Measurements from ENCODE around the gene ACTL9. TPM values are rescaled to one million over a fixed set of nuclear protein-coding genes. Genes with fewer than 3 reads are reported as not detected.

Gene ACTL9
- total and polyA plus RNA-seq, 2 donors (not counting 3 experiments of a cell fraction or from before 2014, with no cell fraction given): not detected

DNA sequence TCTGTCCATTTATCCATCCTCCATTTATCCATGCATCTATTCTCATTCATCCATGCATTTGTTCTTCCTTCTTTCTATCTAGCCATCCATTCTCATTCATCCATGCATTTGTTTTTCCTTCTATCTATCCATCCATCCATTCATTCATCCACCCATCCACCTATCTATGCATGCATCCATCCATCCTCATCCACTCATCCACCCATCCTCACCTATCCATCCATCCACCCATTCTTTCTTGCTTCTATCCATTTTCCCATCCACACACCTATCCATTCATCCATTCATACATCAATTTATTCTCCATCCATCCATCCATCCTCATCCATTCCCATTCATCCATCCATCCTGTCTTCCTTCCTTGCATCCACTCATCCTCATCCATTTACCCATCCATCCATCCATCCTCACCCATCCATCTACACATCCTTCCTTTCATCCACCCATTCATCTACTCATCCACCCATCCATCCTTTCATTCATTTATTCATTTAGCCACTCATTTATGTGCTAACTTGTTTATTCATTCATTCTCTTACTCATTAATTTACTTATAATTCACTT is 20.3 kb downstream of the ACTL9 start:
- H3K79me2 ChIP-seq (ENCODE audit: control insufficient read depth, insufficient read depth, low read length): no peaks in the 10 kb centered on the region
- H3K9me3 ChIP-seq (replicated peaks; ENCODE audit: control insufficient read depth, insufficient read depth, low read length): no peaks in the 10 kb centered on the region
- TF ChIP-seq, protein P1, sequence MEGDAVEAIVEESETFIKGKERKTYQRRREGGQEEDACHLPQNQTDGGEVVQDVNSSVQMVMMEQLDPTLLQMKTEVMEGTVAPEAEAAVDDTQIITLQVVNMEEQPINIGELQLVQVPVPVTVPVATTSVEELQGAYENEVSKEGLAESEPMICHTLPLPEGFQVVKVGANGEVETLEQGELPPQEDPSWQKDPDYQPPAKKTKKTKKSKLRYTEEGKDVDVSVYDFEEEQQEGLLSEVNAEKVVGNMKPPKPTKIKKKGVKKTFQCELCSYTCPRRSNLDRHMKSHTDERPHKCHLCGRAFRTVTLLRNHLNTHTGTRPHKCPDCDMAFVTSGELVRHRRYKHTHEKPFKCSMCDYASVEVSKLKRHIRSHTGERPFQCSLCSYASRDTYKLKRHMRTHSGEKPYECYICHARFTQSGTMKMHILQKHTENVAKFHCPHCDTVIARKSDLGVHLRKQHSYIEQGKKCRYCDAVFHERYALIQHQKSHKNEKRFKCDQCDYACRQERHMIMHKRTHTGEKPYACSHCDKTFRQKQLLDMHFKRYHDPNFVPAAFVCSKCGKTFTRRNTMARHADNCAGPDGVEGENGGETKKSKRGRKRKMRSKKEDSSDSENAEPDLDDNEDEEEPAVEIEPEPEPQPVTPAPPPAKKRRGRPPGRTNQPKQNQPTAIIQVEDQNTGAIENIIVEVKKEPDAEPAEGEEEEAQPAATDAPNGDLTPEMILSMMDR (IDR thresholded peaks at IDR 0.05; ENCODE audit: extremely low read depth in 1 of 2, insufficient read depth in 1 of 2, low read depth in 1 of 2, low read length in 2 of 2): no peak
- TF ChIP-seq GATA2 (IDR thresholded peaks at IDR 0.05; ENCODE audit: insufficient read depth, insufficient read length, low read depth, low read length) (no peak), MYC (IDR thresholded peaks at IDR 0.05; ENCODE audit: low read depth, low read length) (no peak), EZH2 (IDR thresholded peaks at IDR 0.05; ENCODE audit: borderline replicate concordance, low read depth, low read length, severe bottlenecking) (no peak), POLR2AphosphoS5 (IDR thresholded peaks at IDR 0.05; ENCODE audit: insufficient read depth, low read depth, low read length) (no peak), FOS (IDR thresholded peaks at IDR 0.05; ENCODE audit: borderline replicate concordance, insufficient read depth, low read length) (no peak), JUN (IDR thresholded peaks at IDR 0.05; ENCODE audit: borderline replicate concordance, insufficient read depth, insufficient read length, low read depth) (no peak), POLR2A (IDR thresholded peaks at IDR 0.05; ENCODE audit: low read depth, low read length) (no peak)
- TF ChIP-seq, protein P2, sequence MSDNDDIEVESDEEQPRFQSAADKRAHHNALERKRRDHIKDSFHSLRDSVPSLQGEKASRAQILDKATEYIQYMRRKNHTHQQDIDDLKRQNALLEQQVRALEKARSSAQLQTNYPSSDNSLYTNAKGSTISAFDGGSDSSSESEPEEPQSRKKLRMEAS (IDR thresholded peaks at IDR 0.05; ENCODE audit: insufficient read depth, insufficient read length): no peak
- FAIRE-seq (no peak), DNase-seq (ENCODE audit: low read depth, low spot score) (no peak)
- dilution Hi-C loops (cut with MboI; ENCODE audit: extremely low pct_ligation_motif_present, low sequenced_read_pairs) (no loop called here), intact Hi-C loops (cut with micrococcal nuclease) (no loop called here)
- no TSS peak for BruUV-seq (replicated peaks)
- no peak overlapping the region for H3K27ac ChIP-seq (ENCODE audit: insufficient read depth, low read depth, low read length)
- no peaks in the 10 kb centered on the region for H4K20me1 ChIP-seq (replicated peaks; ENCODE audit: control insufficient read depth, extremely low read depth, insufficient read depth, low read length)
- no peak overlapping the region for H3K9ac ChIP-seq (replicated peaks; ENCODE audit: extremely low read depth, insufficient read depth, low read length)
- H3K4me1 ChIP-seq (ENCODE audit: control insufficient read depth, extremely low read depth, insufficient read depth, low read length): no peaks in the 10 kb centered on the region
- H3K27me3 ChIP-seq (ENCODE audit: control insufficient read depth in 2 of 2, insufficient read depth in 2 of 2, low read length in 2 of 2): no peaks in the 10 kb centered on the region
- no peak overlapping the region for H3K4me2 ChIP-seq (ENCODE audit: insufficient read depth, low read length)
- no peak overlapping the region for H3K4me3 ChIP-seq (replicated peaks in 1 of 3; ENCODE audit: insufficient read depth in 1 of 3, low read depth in 1 of 3, low read length in 3 of 3)
- H2AFZ ChIP-seq (ENCODE audit: low read depth, low read length): no peak overlapping the region
- POLR2A ChIA-PET: no interaction called here
- CTCF ChIA-PET: no interaction called here
- H3K9me1 ChIP-seq (replicated peaks; ENCODE audit: control insufficient read depth, extremely low read depth, insufficient read depth, low read length): no peaks in the 10 kb centered on the region
- H3K36me3 ChIP-seq (ENCODE audit: control insufficient read depth in 2 of 2, extremely low read depth in 1 of 2, insufficient read depth in 2 of 2, low read length in 2 of 2): no peaks in the 10 kb centered on the region
